AG04450 (cell line): ENCODE results near the gene PLCL1. TPM values are rescaled to one million over a fixed set of nuclear protein-coding genes. Genes with fewer than 3 reads are reported as not detected.

Source experiments
- CTCF ChIA-PET: fragments of 300-600, 350-600 bp; formaldehyde crosslinking; extraction: SDS; loops from one replicate; lab custom pipeline; 2022; ENCODE audit warnings: antibody characterized with exemption, inconsistent platforms; lab: Charles Lee
- POLR2A ChIA-PET: fragments of 350-600 bp; formaldehyde crosslinking; extraction: SDS; loops from one replicate; lab custom pipeline; 2021; ENCODE audit warnings: antibody characterized with exemption, inconsistent platforms; lab: Yijun Ruan, JAX
- DNase-seq: peaks from one replicate; pipeline ENCODE4 v3.0.0-alpha.2; 2011; ENCODE audit warnings: low read depth, low spot score
- H3K27ac ChIP-seq: one replicate; pipeline ENCODE4 v1.5.1; 2012; ENCODE audit warnings: low read depth, low read length, control low read depth
- H3K27me3 ChIP-seq: one replicate; pipeline ENCODE4 v1.6.0; 2012; ENCODE audit warnings: low read length; ENCODE audit not compliant: control insufficient read depth, insufficient read depth
- H3K4me3 ChIP-seq: 2 replicates; pipeline ENCODE4 v1.5.1; 2011; ENCODE audit warnings: mild to moderate bottlenecking, low read depth, low read length, control low read depth
- H3K9me3 ChIP-seq: 2 replicates; pipeline ENCODE4 v1.5.1; 2012; ENCODE audit warnings: low read length; ENCODE audit not compliant: control insufficient read depth, insufficient read depth
- polyA plus RNA-seq: library from polyadenylated mRNA; depleted of rRNA; stranded (reverse); fragments of >200 nt; gene quantifications from 2 replicates; pipeline ENCODE4 v1.2.3, GENCODE V29; 2011
- TF ChIP-seq, protein P1 (sequence below): IDR thresholded peaks from 2 replicates; pipeline ENCODE4 v1.5.1; 2011; ENCODE audit warnings: low read depth, low read length, control low read depth, inconsistent platforms

Gene PLCL1
- polyA plus RNA-seq, 1 experiment: 0.43 TPM

DNA sequence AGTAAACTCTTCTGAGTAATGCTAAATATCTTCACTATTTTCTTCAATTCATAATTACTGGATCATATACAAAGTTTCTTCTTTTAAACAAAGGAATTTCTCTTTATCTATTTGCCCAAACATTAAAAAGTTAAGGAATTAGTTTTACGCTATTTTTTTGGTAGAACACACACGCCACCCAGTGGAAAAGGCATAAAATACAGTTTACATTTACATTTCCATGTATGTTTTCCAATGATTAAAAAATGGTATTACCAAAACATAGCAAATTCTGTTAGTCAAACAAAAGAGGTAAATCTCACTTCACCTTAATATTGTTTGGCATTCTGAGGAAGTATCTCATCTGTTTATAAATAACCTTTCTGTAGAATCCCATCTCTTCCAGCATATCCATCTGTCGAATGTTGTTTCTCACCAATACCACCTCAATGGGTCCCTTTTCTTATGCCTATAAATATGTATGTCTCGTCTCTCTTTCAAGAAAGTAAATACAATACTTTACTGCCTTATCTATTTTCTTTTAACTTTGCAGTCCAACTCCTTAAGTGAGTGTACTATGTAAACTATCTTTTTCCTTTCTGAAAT, 26.5 kb upstream of the PLCL1 start:
- ChIA-PET CTCF (interaction anchor here (0.6 to 1.4 kb wide), 3 partner anchors 102 to 1027 kb away, joined by 3 read pairs; partner anchors contain the start of gene RFTN2), POLR2A (no interaction called here)
- TF ChIP-seq, protein P1, sequence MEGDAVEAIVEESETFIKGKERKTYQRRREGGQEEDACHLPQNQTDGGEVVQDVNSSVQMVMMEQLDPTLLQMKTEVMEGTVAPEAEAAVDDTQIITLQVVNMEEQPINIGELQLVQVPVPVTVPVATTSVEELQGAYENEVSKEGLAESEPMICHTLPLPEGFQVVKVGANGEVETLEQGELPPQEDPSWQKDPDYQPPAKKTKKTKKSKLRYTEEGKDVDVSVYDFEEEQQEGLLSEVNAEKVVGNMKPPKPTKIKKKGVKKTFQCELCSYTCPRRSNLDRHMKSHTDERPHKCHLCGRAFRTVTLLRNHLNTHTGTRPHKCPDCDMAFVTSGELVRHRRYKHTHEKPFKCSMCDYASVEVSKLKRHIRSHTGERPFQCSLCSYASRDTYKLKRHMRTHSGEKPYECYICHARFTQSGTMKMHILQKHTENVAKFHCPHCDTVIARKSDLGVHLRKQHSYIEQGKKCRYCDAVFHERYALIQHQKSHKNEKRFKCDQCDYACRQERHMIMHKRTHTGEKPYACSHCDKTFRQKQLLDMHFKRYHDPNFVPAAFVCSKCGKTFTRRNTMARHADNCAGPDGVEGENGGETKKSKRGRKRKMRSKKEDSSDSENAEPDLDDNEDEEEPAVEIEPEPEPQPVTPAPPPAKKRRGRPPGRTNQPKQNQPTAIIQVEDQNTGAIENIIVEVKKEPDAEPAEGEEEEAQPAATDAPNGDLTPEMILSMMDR: peak; percentile 62
- no peaks in the 10 kb centered on the region for H3K27me3 ChIP-seq
- H3K9me3 ChIP-seq: no peaks in the 10 kb centered on the region
- H3K27ac ChIP-seq: no peak overlapping the region
- peak; percentile 6 for DNase-seq
- no peak overlapping the region for H3K4me3 ChIP-seq

DNA sequence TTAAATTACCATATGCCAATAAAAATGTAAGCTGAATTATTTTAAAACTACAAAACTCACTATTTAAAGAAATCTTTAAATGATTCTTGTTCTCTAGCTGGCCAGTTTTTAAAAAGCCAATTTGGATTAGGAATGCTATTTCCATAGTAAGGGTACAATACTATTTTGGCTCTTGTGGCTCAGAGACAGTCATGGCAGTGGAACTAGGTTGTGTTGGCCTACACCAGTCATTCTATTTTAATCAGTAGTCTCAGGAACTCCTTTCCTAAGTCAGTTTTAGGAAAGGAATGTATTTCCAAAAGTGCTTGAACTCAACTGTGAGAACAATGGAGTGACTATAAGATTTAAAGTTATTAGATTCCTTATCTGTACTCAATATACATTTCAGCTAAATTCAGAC, 25.1 kb upstream of the PLCL1 start:
- Histone ChIP-seq H3K4me3 (no peak overlapping the region), H3K27ac (no peak overlapping the region), H3K27me3 (no peaks in the 10 kb centered on the region), H3K9me3 (no peaks in the 10 kb centered on the region)
- TF ChIP-seq, protein P1: no peak
- ChIA-PET POLR2A (no interaction called here), CTCF (interaction anchor here (0.6 to 1.5 kb wide), 6 partner anchors 8 to 1028 kb away, joined by 3 to 4 read pairs (median 3); no protein-coding TSS in a partner anchor)
- DNase-seq: no peak

DNA sequence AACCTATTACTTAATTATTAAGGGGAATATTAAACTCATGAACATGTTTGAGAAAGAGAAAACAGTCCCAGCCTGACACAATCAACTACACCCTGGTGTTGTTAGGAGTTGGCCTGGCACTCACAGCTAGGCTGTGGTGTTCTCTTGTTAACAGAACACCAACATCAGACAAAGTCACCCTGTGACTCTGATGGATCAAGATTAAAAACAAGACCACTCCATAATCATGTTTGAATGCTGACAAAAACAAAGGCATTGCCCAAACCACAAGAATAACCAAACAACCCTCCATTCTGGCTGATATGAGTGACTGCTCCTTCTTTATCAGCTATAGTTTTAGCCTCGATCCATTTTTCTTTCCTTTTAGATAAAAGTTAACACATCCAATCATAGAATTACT, 22.3 kb upstream of the PLCL1 start:
- H3K9me3 ChIP-seq: peaks cover 18% of the 10 kb centered on the region
- ChIA-PET POLR2A (no interaction called here), CTCF (interaction anchor here (0.6 kb wide), 1 partner anchor 345 kb away, joined by 3 read pairs; no protein-coding TSS in a partner anchor)
- TF ChIP-seq, protein P1: no peak
- H3K27me3 ChIP-seq: peaks cover 2% of the 10 kb centered on the region
- no peak overlapping the region for H3K27ac ChIP-seq
- no peak for DNase-seq
- no peak overlapping the region for H3K4me3 ChIP-seq

DNA sequence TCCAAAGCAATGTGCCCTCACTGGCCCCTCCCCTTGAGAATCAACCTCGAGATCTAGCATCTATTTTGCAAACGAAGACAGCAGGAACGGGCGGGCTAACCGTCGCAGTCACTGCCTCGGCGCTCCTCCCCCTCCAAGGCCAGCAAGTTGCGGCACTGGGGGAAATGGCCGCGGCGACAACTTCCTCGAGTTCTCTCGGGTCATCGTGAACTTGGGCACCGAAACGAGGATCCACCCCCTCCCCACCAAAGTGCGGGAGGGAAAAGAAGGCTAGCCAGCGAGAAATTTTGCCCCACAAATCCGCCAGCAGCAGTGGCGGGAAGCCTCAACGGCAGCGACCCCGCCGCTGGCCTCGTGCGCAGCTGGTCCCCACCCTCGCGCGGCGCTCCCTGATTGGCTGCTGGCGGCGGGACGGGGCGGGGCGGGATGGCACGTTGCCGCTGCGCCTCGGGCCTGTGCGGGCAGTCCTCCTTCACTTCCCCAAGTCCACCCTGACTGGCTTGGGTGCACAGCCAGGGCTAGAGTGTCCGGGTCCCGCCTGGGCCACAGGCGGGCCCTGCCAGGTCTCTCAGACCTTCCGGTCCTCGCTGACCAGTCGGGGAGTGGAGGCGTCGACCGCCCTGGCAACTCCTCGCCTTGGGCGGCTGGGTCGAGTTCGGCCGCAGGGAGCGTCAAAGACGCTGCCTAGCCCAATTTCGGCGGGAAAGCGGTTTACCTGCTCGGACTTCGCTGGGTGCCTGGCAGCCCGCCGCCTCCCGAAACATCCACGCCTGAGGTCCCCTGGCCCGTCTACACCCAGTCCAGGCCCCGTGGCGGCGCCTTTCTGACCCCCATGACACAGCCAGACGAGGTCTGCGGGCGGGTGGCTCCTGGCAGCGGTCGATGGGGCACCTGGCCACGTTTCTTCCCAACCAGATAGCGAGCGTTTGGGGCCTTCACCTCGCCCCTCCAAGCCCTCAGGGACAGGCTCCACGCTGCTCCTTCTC, 19.1 kb upstream of the PLCL1 start, which contains the start of gene BOLL:
BOLL (minus strand) TSS at position 364 of the 986 bp plus-strand sequence. CDS start 3,469 bp downstream, outside the sequence.
- ChIA-PET POLR2A (no interaction called here), CTCF (no interaction called here)
- H3K27me3 ChIP-seq: peaks cover 4% of the 10 kb centered on the region
- TF ChIP-seq, protein P1: no peak
- DNase-seq: no peak
- H3K27ac ChIP-seq: no peak within 1 kb of the TSS
- H3K4me3 ChIP-seq: no peak within 1 kb of the TSS
- peaks cover 18% of the 10 kb centered on the region for H3K9me3 ChIP-seq
